K562 (cell line): ENCODE measurements around the gene ZBTB38.

ENCODE experiments used
- CCAR2 ChIP-seq: fragments of 200-400 bp; formaldehyde crosslinking; IDR thresholded peaks from 2 replicates; pipeline ENCODE4 v1.6.1; 2017; ENCODE audit warnings: mild to moderate bottlenecking, low read depth, low read length
- EP300 ChIP-seq: IDR thresholded peaks from 2 replicates; pipeline ENCODE4 v1.6.1; 2012; ENCODE audit warnings: low read length, improper control_type of control experiment
- HDAC2 ChIP-seq: fragments of 450-650 bp; IDR thresholded peaks from 2 replicates; pipeline ENCODE4 v1.6.1; 2016; ENCODE audit warnings: mild to moderate bottlenecking
- HOXB6 ChIP-seq: fragments of 250-450 bp; sonication (Bioruptor Pico); IDR thresholded peaks from 2 replicates; pipeline ENCODE4 v1.5.1; 2022; ENCODE audit warnings: mild to moderate bottlenecking, borderline replicate concordance
- IRF1 ChIP-seq: sonication (generic); formaldehyde crosslinking; IDR thresholded peaks from 2 replicates; pipeline ENCODE4 v1.8.0; 2022; ENCODE audit warnings: missing genetic modification reagents, mild to moderate bottlenecking, borderline replicate concordance
- NFIC ChIP-seq: fragments of 450-650 bp; IDR thresholded peaks from 2 replicates; pipeline ENCODE4 v1.6.1; 2017; ENCODE audit warnings: mild to moderate bottlenecking, inconsistent platforms
- POLR2A ChIP-seq: fragments of 450-650 bp; conservative IDR thresholded peaks from 2 replicates; pipeline ENCODE4 v1.6.1; 2016
- RNF219 ChIP-seq: fragments of 250-450 bp; sonication (Bioruptor Pico); IDR thresholded peaks from 2 replicates; pipeline ENCODE4 v1.5.0; 2022; ENCODE audit warnings: mild to moderate bottlenecking
- TEAD1 ChIP-seq, 2 experiments: fragments of 450-650 bp in 1 of 2; sonication (generic) in 1 of 2; formaldehyde crosslinking; IDR thresholded peaks; 2 replicates each; pipeline versions ENCODE4 v1.4.0 to v1.8.0; 2020 to 2022; ENCODE audit warnings: mild to moderate bottlenecking in 2 of 2, missing genetic modification reagents in 1 of 2
- UBTF ChIP-seq, 2 experiments: IDR thresholded peaks; 2 replicates each; pipeline ENCODE4 v1.6.1; 2012; ENCODE audit warnings: improper control_type of control experiment in 2 of 2, low read depth in 2 of 2, low read length in 2 of 2, borderline replicate concordance in 1 of 2
- ZBED1 ChIP-seq: IDR thresholded peaks from 2 replicates; pipeline ENCODE4 v1.6.1; 2014
- ZNF184 ChIP-seq: sonication (generic); formaldehyde crosslinking; IDR thresholded peaks from 2 replicates; pipeline ENCODE4 v1.5.0; 2020; ENCODE audit warnings: missing genetic modification reagents

- TF ChIP-seq ZBED1, result no peak
- no peak for TF ChIP-seq HOXB6
- no peak for TF ChIP-seq TEAD1 (CRISPR knock-in tag; IDR thresholded peaks at IDR 0.05)
- no peak for TF ChIP-seq HDAC2
- no peak for TF ChIP-seq RNF219 (CRISPR knock-in tag)
- no peak for TF ChIP-seq IRF1 (CRISPR knock-in tag)
- no peak for TF ChIP-seq NFIC
- no peak for TF ChIP-seq ZNF184 (CRISPR knock-in tag)
- no peak for TF ChIP-seq CCAR2
- TF ChIP-seq EP300, result no peak
- TF ChIP-seq POLR2A, result no peak
- no peak for TF ChIP-seq UBTF (IDR thresholded peaks at IDR 0.05; ENCODE audit: borderline replicate concordance in 1 of 2, low read depth in 2 of 2, low read length in 2 of 2)
Observed at GRCh38 chr3:141384575-141384974, 16.3 kb downstream of the ZBTB38 start.
